GM23338 (cell line): ENCODE data around the gene PSMC3. TPM values are rescaled to one million over a fixed set of nuclear protein-coding genes. Genes with fewer than 3 reads are reported as not detected.

Experiments
- ATAC-seq: fragments of 200-7000 bp; cut with Tn5 transposase; 3 replicates; pipeline ENCODE4 v1.9.1; 2020
- DNase-seq: peaks from one replicate; pipeline ENCODE4 v3.0.0-alpha.2; 2015; ENCODE audit warnings: low spot score
- H2AFZ ChIP-seq: fragments of 200-600 bp; sonication (generic); 2 replicates; pipeline ENCODE4 v1.8.0; 2016; ENCODE audit warnings: antibody characterized with exemption, mild to moderate bottlenecking, moderate library complexity
- H3F3A ChIP-seq: fragments of 200-600 bp; sonication (generic); replicated peaks from 2 replicates; pipeline ENCODE4 v1.8.0; 2017; ENCODE audit warnings: antibody characterized with exemption, mixed run types, low read depth
- H3K27ac ChIP-seq: fragments of 200-600 bp; sonication (generic); 2 replicates; pipeline ENCODE4 v1.6.1; 2016; ENCODE audit warnings: low read depth
- H3K27me3 ChIP-seq: fragments of 200-600 bp; sonication (generic); 2 replicates; pipeline ENCODE4 v1.8.0; 2016; ENCODE audit warnings: mild to moderate bottlenecking, mixed run types, moderate library complexity; ENCODE audit not compliant: insufficient read depth
- H3K36me3 ChIP-seq: fragments of 200-600 bp; sonication (generic); 2 replicates; pipeline ENCODE4 v1.8.0; 2016; ENCODE audit warnings: mild to moderate bottlenecking; ENCODE audit not compliant: insufficient read depth
- H3K4me1 ChIP-seq: fragments of 200-600 bp; sonication (generic); 2 replicates; pipeline ENCODE4 v1.8.0; 2016; ENCODE audit warnings: mild to moderate bottlenecking, moderate library complexity; ENCODE audit not compliant: insufficient read depth
- H3K4me2 ChIP-seq: fragments of 200-600 bp; sonication (generic); 2 replicates; pipeline ENCODE4 v1.7.1; 2017; ENCODE audit warnings: mixed run types
- H3K4me3 ChIP-seq: fragments of 200-600 bp; sonication (generic); 2 replicates; pipeline ENCODE4 v1.6.1; 2016; ENCODE audit warnings: mixed run types
- H3K79me2 ChIP-seq: fragments of 200-600 bp; sonication (generic); replicated peaks from 2 replicates; pipeline ENCODE4 v1.8.0; 2017; ENCODE audit warnings: mild to moderate bottlenecking; ENCODE audit not compliant: insufficient read depth
- H3K9me2 ChIP-seq: fragments of 200-600 bp; sonication (generic); 2 replicates; pipeline ENCODE4 v1.8.0; 2017; ENCODE audit not compliant: insufficient read depth
- H4K20me1 ChIP-seq: fragments of 200-600 bp; sonication (generic); replicated peaks from 2 replicates; pipeline ENCODE4 v1.8.0; 2017; ENCODE audit warnings: mild to moderate bottlenecking; ENCODE audit not compliant: insufficient read depth
- H3K27ac Mint-ChIP-seq: 2 replicates; pipeline ENCODE4 v1.8.0; 2020; ENCODE audit warnings: inconsistent platforms, mild to moderate bottlenecking, moderate library complexity, mixed read lengths
- H3K27me3 Mint-ChIP-seq: 3 replicates; pipeline ENCODE4 v1.8.0; 2022; ENCODE audit warnings: low read depth, mild to moderate bottlenecking, moderate library complexity, mixed read lengths, inconsistent platforms; ENCODE audit not compliant: insufficient read depth, poor library complexity
- H3K36me3 Mint-ChIP-seq: 3 replicates; pipeline ENCODE4 v1.8.0; 2021; ENCODE audit warnings: low read depth, mild to moderate bottlenecking, inconsistent platforms, moderate library complexity, mixed read lengths
- H3K4me1 Mint-ChIP-seq: 3 replicates; pipeline ENCODE4 v1.8.0; 2020; ENCODE audit warnings: mild to moderate bottlenecking, inconsistent platforms, mixed read lengths
- H3K4me3 Mint-ChIP-seq: 3 replicates; pipeline ENCODE4 v1.8.0; 2021; ENCODE audit warnings: moderate library complexity, mild to moderate bottlenecking, inconsistent platforms, mixed read lengths
- H3K9me3 Mint-ChIP-seq: 3 replicates; pipeline ENCODE4 v1.8.0; 2020; ENCODE audit warnings: moderate library complexity, mild to moderate bottlenecking, inconsistent platforms, mixed read lengths
- CREB1 ChIP-seq: fragments of 250-450 bp; sonication (Bioruptor Pico); IDR thresholded peaks from 2 replicates; pipeline ENCODE4 v1.5.0; 2020; ENCODE audit warnings: low read depth, mild to moderate bottlenecking, moderate library complexity
- ETS1 ChIP-seq: IDR thresholded peaks from 2 replicates; pipeline ENCODE4 v1.6.1; 2016; ENCODE audit warnings: antibody characterized with exemption
- EZH2 ChIP-seq: fragments of 200-600 bp; sonication (generic); IDR thresholded peaks from one replicate; pipeline ENCODE4 v1.8.0; 2017; ENCODE audit warnings: antibody characterized with exemption, mild to moderate bottlenecking, low read depth; ENCODE audit not compliant: unreplicated experiment
- EZH2phosphoT487 ChIP-seq: fragments of 200-600 bp; sonication (generic); IDR thresholded peaks from one replicate; pipeline ENCODE4 v1.8.1; 2018; ENCODE audit warnings: antibody characterized with exemption; ENCODE audit not compliant: unreplicated experiment
- JUNB ChIP-seq: IDR thresholded peaks from one replicate; pipeline ENCODE4 v1.6.1; 2016; ENCODE audit warnings: antibody characterized with exemption; ENCODE audit not compliant: unreplicated experiment
- NANOG ChIP-seq: IDR thresholded peaks from 2 replicates; pipeline ENCODE4 v1.6.1; 2016; ENCODE audit warnings: antibody characterized with exemption, borderline replicate concordance
- POLR2AphosphoS5 ChIP-seq: IDR thresholded peaks from 2 replicates; pipeline ENCODE4 v1.6.1; 2016; ENCODE audit warnings: antibody characterized with exemption, low read depth
- STAT1 ChIP-seq: IDR thresholded peaks from one replicate; pipeline ENCODE4 v1.6.1; 2016; ENCODE audit warnings: antibody characterized with exemption; ENCODE audit not compliant: unreplicated experiment
- ZNF114 ChIP-seq: fragments of 250-450 bp; sonication (Bioruptor Pico); IDR thresholded peaks from 2 replicates; pipeline ENCODE4 v1.5.0; 2020; ENCODE audit warnings: mild to moderate bottlenecking, moderate library complexity
- ZNF331 ChIP-seq: fragments of 250-450 bp; sonication (Bioruptor Pico); IDR thresholded peaks from 2 replicates; pipeline ENCODE4 v1.5.0; 2020; ENCODE audit warnings: low read depth, mild to moderate bottlenecking, moderate library complexity
- ZNF462 ChIP-seq: fragments of 250-450 bp; sonication (Bioruptor Pico); IDR thresholded peaks from 2 replicates; pipeline ENCODE4 v1.5.0; 2020; ENCODE audit warnings: mild to moderate bottlenecking, moderate library complexity
- polyA plus RNA-seq: library from polyadenylated mRNA; unstranded; fragments of >200 nt; fragmentation: Nextera tagmentation; extraction: Ambion mirVana; gene quantifications from 2 replicates; pipeline ENCODE4 v1.2.1, GENCODE V29; 2016
- total RNA-seq: library from RNA; depleted of rRNA; stranded (reverse); fragments of >200 nt; shearing (Covaris generic); gene quantifications from 2 replicates; pipeline ENCODE4 v1.2.3, GENCODE V29; 2014
- TF ChIP-seq, protein P1 (sequence below), 2 experiments: fragments of 200-600 bp in 1 of 2; sonication (generic) in 1 of 2; conservative IDR thresholded peaks; 2 replicates each; pipeline versions ENCODE4 v1.5.1 to v1.6.1; 2016 to 2017; ENCODE audit warnings: antibody characterized with exemption in 2 of 2, low read depth in 2 of 2, mild to moderate bottlenecking in 2 of 2, moderate library complexity in 1 of 2
- TF ChIP-seq, protein P2 (sequence below): IDR thresholded peaks from one replicate; pipeline ENCODE4 v1.6.1; 2018; ENCODE audit warnings: antibody characterized with exemption; ENCODE audit not compliant: unreplicated experiment

PSMC3 gene
- total and polyA plus RNA-seq, 2 experiments from 2014 or later: 147 to 190 TPM

DNA sequence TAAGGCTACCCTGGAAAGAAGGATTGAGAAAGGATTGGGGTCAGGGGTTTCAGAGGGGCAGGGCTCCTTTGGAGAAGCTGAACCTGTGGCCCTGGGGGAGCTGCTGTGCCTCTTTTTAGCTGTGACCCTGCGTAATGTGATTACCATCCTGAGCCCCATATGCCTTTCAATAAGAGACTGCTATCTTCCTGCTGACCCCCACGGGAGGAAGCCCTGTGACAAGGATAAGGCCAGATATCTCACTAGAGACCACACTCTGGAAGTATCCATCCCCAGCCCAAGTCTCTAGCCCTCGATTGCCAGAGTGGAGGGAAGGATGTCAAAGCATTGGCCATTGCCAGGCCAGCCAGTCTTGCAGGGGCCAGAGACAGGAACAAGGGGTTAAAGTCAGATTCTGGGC lies 22.7 kb downstream of the PSMC3 start:
- Histone ChIP-seq H3K27me3 (no peaks in the 10 kb centered on the region), H3K9me2 (no peaks in the 10 kb centered on the region), H3K27ac (no peak overlapping the region), H2AFZ (peak overlapping the region; percentile 78), H4K20me1 (no peaks in the 10 kb centered on the region), H3K4me3 (no peak overlapping the region), H3K4me1 (peaks cover 28% of the 10 kb centered on the region), H3K79me2 (no peaks in the 10 kb centered on the region), H3K36me3 (no peaks in the 10 kb centered on the region), H3K4me2 (no peak overlapping the region), H3F3A (peaks cover 29% of the 10 kb centered on the region)
- TF ChIP-seq CREB1: no peak
- TF ChIP-seq, protein P1, sequence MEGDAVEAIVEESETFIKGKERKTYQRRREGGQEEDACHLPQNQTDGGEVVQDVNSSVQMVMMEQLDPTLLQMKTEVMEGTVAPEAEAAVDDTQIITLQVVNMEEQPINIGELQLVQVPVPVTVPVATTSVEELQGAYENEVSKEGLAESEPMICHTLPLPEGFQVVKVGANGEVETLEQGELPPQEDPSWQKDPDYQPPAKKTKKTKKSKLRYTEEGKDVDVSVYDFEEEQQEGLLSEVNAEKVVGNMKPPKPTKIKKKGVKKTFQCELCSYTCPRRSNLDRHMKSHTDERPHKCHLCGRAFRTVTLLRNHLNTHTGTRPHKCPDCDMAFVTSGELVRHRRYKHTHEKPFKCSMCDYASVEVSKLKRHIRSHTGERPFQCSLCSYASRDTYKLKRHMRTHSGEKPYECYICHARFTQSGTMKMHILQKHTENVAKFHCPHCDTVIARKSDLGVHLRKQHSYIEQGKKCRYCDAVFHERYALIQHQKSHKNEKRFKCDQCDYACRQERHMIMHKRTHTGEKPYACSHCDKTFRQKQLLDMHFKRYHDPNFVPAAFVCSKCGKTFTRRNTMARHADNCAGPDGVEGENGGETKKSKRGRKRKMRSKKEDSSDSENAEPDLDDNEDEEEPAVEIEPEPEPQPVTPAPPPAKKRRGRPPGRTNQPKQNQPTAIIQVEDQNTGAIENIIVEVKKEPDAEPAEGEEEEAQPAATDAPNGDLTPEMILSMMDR (conservative IDR thresholded peaks at IDR 0.05; ENCODE audit: low read depth in 2 of 2): no peak
- no peak for TF ChIP-seq ZNF462 (CRISPR knock-in tag)
- no peak for TF ChIP-seq ZNF114 (CRISPR knock-in tag)
- TF ChIP-seq ETS1: no peak
- no peak for TF ChIP-seq POLR2AphosphoS5
- TF ChIP-seq NANOG: no peak
- TF ChIP-seq STAT1: no peak
- TF ChIP-seq EZH2: no peak
- TF ChIP-seq EZH2phosphoT487: no peak
- no peak for TF ChIP-seq ZNF331 (CRISPR knock-in tag)
- TF ChIP-seq, protein P2, sequence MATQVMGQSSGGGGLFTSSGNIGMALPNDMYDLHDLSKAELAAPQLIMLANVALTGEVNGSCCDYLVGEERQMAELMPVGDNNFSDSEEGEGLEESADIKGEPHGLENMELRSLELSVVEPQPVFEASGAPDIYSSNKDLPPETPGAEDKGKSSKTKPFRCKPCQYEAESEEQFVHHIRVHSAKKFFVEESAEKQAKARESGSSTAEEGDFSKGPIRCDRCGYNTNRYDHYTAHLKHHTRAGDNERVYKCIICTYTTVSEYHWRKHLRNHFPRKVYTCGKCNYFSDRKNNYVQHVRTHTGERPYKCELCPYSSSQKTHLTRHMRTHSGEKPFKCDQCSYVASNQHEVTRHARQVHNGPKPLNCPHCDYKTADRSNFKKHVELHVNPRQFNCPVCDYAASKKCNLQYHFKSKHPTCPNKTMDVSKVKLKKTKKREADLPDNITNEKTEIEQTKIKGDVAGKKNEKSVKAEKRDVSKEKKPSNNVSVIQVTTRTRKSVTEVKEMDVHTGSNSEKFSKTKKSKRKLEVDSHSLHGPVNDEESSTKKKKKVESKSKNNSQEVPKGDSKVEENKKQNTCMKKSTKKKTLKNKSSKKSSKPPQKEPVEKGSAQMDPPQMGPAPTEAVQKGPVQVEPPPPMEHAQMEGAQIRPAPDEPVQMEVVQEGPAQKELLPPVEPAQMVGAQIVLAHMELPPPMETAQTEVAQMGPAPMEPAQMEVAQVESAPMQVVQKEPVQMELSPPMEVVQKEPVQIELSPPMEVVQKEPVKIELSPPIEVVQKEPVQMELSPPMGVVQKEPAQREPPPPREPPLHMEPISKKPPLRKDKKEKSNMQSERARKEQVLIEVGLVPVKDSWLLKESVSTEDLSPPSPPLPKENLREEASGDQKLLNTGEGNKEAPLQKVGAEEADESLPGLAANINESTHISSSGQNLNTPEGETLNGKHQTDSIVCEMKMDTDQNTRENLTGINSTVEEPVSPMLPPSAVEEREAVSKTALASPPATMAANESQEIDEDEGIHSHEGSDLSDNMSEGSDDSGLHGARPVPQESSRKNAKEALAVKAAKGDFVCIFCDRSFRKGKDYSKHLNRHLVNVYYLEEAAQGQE: no peak
- no peak for TF ChIP-seq JUNB
- no peaks in the 10 kb centered on the region for H3K36me3 Mint-ChIP-seq
- no peak overlapping the region for H3K27ac Mint-ChIP-seq
- no peak for DNase-seq
- no peaks in the 10 kb centered on the region for H3K9me3 Mint-ChIP-seq
- peaks cover 10% of the 10 kb centered on the region for H3K27me3 Mint-ChIP-seq
- H3K4me3 Mint-ChIP-seq: no peak overlapping the region
- ATAC-seq: no peak
- H3K4me1 Mint-ChIP-seq: peaks cover 35% of the 10 kb centered on the region
